ENCODE measurements around the gene CYP46A1. TPM values are rescaled to one million over a fixed set of nuclear protein-coding genes. Genes with fewer than 3 reads are reported as not detected.
A peak's percentile ranks its signal among the peaks of the same experiment; 100 is the strongest.

CYP46A1 gene
- total and polyA plus RNA-seq, 8 donors, result 1.0 to 5.2 (median 1.8) TPM

- intact Hi-C loops (cut with DNase I), result no loop called here
- 84 to 89% methylated on average over 14 of the region's 14 CpGs for WGBS, 2 donors
- FAIRE-seq (no peak), ATAC-seq (no peak), DNase-seq (peak in 1 of 6 donors; percentile 35)
- Histone ChIP-seq H3K36me3 (no peaks in the 10 kb centered on the region), H3K27me3 (no peaks in the 10 kb centered on the region), H3K27ac (no peak overlapping the region), H3K9me3 (no peaks in the 10 kb centered on the region), H3K4me1 (no peaks in the 10 kb centered on the region), H3K4me3 (no peak overlapping the region)
- TF ChIP-seq, protein P1, sequence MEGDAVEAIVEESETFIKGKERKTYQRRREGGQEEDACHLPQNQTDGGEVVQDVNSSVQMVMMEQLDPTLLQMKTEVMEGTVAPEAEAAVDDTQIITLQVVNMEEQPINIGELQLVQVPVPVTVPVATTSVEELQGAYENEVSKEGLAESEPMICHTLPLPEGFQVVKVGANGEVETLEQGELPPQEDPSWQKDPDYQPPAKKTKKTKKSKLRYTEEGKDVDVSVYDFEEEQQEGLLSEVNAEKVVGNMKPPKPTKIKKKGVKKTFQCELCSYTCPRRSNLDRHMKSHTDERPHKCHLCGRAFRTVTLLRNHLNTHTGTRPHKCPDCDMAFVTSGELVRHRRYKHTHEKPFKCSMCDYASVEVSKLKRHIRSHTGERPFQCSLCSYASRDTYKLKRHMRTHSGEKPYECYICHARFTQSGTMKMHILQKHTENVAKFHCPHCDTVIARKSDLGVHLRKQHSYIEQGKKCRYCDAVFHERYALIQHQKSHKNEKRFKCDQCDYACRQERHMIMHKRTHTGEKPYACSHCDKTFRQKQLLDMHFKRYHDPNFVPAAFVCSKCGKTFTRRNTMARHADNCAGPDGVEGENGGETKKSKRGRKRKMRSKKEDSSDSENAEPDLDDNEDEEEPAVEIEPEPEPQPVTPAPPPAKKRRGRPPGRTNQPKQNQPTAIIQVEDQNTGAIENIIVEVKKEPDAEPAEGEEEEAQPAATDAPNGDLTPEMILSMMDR (IDR thresholded peaks at IDR 0.05), result no peak
These were observed 34.1 kb downstream of the CYP46A1 start for GRCh38 chr14:99718031-99718810.

- Histone ChIP-seq H3K27ac (no peak overlapping the region), H3K9me3 (no peaks in the 10 kb centered on the region), H3K36me3 (no peaks in the 10 kb centered on the region), H3K4me3 (no peak overlapping the region), H3K27me3 (no peaks in the 10 kb centered on the region), H3K4me1 (no peaks in the 10 kb centered on the region)
- 82 to 95% methylated on average over 5 of the region's 5 CpGs for WGBS, 2 donors
- TF ChIP-seq, protein P1 (IDR thresholded peaks at IDR 0.05), result no peak
- FAIRE-seq (no peak), DNase-seq (no peak), ATAC-seq (no peak)
- intact Hi-C loops (cut with DNase I), result no loop called here
These were observed 34.7 kb downstream of the CYP46A1 start for GRCh38 chr14:99718811-99719192.

GRCh38 chr14:99720941-99721791, 37.1 kb downstream of the CYP46A1 start:
- H3K4me3 ChIP-seq, result no peak overlapping the region
- TF ChIP-seq, protein P1 (IDR thresholded peaks at IDR 0.05), result no peak
- ATAC-seq, result no peak
- WGBS, 2 donors, result 93 to 95% methylated on average over 18 of the region's 18 CpGs
- no peaks in the 10 kb centered on the region for H3K27me3 ChIP-seq
- no peaks in the 10 kb centered on the region for H3K4me1 ChIP-seq
- no peaks in the 10 kb centered on the region for H3K36me3 ChIP-seq
- no peak overlapping the region for H3K27ac ChIP-seq
- no peak for FAIRE-seq
- intact Hi-C loops (cut with DNase I), result no loop called here
- no peaks in the 10 kb centered on the region for H3K9me3 ChIP-seq
- DNase-seq, result peak in 1 of 6 donors; percentile 6

DNA sequence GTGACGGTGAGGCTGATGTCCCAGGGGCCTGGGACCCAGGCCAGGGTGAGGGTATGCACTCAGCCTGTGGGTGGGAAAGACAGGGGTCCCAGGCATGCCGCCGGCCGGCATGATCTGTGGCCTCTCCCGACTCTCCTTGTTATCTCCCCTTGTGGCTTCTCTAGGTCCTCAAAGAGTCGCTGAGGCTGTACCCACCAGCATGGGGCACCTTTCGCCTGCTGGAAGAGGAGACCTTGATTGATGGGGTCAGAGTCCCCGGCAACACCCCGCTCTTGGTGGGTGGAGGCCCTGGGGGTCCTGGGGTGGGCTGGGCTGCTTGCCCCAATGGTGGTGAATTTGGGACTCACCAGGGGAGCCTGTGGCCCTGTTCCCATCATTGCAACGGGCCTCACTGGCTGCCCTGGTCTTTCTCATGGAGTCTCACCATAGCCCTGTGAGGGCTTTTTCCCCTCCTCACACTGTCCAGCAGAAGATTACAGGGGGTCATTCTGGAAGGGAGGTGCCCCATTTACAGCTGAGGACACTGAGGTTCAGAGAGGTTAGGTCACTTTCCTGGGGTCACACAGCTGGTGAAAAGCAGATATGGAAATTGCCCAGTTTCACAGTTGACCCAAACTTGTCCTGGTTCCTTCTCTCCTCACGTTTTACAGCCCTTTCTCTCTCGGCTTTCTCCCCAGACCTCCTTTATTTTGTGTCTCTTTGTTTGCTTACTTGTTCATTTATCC, 37.9 kb downstream of the CYP46A1 start:
- Histone ChIP-seq H3K9me3 (no peaks in the 10 kb centered on the region), H3K4me1 (no peaks in the 10 kb centered on the region), H3K27me3 (no peaks in the 10 kb centered on the region), H3K27ac (no peak overlapping the region), H3K36me3 (no peaks in the 10 kb centered on the region), H3K4me3 (no peak overlapping the region)
- FAIRE-seq (no peak), DNase-seq (peak in 2 of 6 donors; percentile 8 to 33), ATAC-seq (no peak)
- TF ChIP-seq, protein P1 (IDR thresholded peaks at IDR 0.05), result no peak
- WGBS, 2 donors, result 88 to 91% methylated on average over 12 of the region's 12 CpGs
- intact Hi-C loops (cut with DNase I), result no loop called here
